Measurements from ENCODE around the gene SMARCA2.
A peak's percentile ranks its signal among the peaks of the same experiment; 100 is the strongest.

The SMARCA2 gene

GRCh38 chr9:2128141-2128540, 113.0 kb downstream of the SMARCA2 start:
- TF ChIP-seq CTCF (IDR thresholded peaks at IDR 0.05; ENCODE audit: insufficient read depth, low read length, poor library complexity, severe bottlenecking): no peak
- peaks cover 38% of the 10 kb centered on the region for H3K36me3 ChIP-seq (ENCODE audit: control insufficient read depth, insufficient read depth, low read length)
- no peaks in the 10 kb centered on the region for H3K27me3 ChIP-seq (replicated peaks; ENCODE audit: control insufficient read depth, insufficient read depth, low read length)
- H3K4me3 ChIP-seq (replicated peaks; ENCODE audit: low read depth, low read length): no peak overlapping the region
- no peak for DNase-seq (ENCODE audit: extremely low read depth, insufficient read length)

GRCh38 chr9:2128618-2129017, 113.5 kb downstream of the SMARCA2 start:
- H3K4me3 ChIP-seq (replicated peaks; ENCODE audit: low read depth, low read length): no peak overlapping the region
- DNase-seq (ENCODE audit: extremely low read depth, insufficient read length): no peak
- no peaks in the 10 kb centered on the region for H3K27me3 ChIP-seq (replicated peaks; ENCODE audit: control insufficient read depth, insufficient read depth, low read length)
- no peak for TF ChIP-seq CTCF (IDR thresholded peaks at IDR 0.05; ENCODE audit: insufficient read depth, low read length, poor library complexity, severe bottlenecking)
- peaks cover 36% of the 10 kb centered on the region for H3K36me3 ChIP-seq (ENCODE audit: control insufficient read depth, insufficient read depth, low read length)

GRCh38 chr9:2130941-2131340, 115.8 kb downstream of the SMARCA2 start:
- H3K4me3 ChIP-seq (replicated peaks; ENCODE audit: low read depth, low read length): no peak overlapping the region
- TF ChIP-seq CTCF (IDR thresholded peaks at IDR 0.05; ENCODE audit: insufficient read depth, low read length, poor library complexity, severe bottlenecking): no peak
- peaks cover 35% of the 10 kb centered on the region for H3K36me3 ChIP-seq (ENCODE audit: control insufficient read depth, insufficient read depth, low read length)
- no peaks in the 10 kb centered on the region for H3K27me3 ChIP-seq (replicated peaks; ENCODE audit: control insufficient read depth, insufficient read depth, low read length)
- DNase-seq (ENCODE audit: extremely low read depth, insufficient read length): no peak

GRCh38 chr9:2132484-2133082, 117.4 kb downstream of the SMARCA2 start:
- peak; percentile 46 for TF ChIP-seq CTCF (IDR thresholded peaks at IDR 0.05; ENCODE audit: insufficient read depth, low read length, poor library complexity, severe bottlenecking)
- H3K36me3 ChIP-seq (ENCODE audit: control insufficient read depth, insufficient read depth, low read length): peaks cover 28% of the 10 kb centered on the region
- no peak overlapping the region for H3K4me3 ChIP-seq (replicated peaks; ENCODE audit: low read depth, low read length)
- no peak for DNase-seq (ENCODE audit: extremely low read depth, insufficient read length)
- no peaks in the 10 kb centered on the region for H3K27me3 ChIP-seq (replicated peaks; ENCODE audit: control insufficient read depth, insufficient read depth, low read length)

GRCh38 chr9:2134391-2134790, 119.2 kb downstream of the SMARCA2 start:
- Histone ChIP-seq H3K4me3 (replicated peaks; ENCODE audit: low read depth, low read length) (no peak overlapping the region), H3K27me3 (replicated peaks; ENCODE audit: control insufficient read depth, insufficient read depth, low read length) (no peaks in the 10 kb centered on the region), H3K36me3 (ENCODE audit: control insufficient read depth, insufficient read depth, low read length) (peaks cover 28% of the 10 kb centered on the region)
- TF ChIP-seq CTCF (IDR thresholded peaks at IDR 0.05; ENCODE audit: insufficient read depth, low read length, poor library complexity, severe bottlenecking): no peak
- DNase-seq (ENCODE audit: extremely low read depth, insufficient read length): no peak

- H3K36me3 ChIP-seq (ENCODE audit: control insufficient read depth, insufficient read depth, low read length): peaks cover 22% of the 10 kb centered on the region
- no peaks in the 10 kb centered on the region for H3K27me3 ChIP-seq (replicated peaks; ENCODE audit: control insufficient read depth, insufficient read depth, low read length)
- H3K4me3 ChIP-seq (replicated peaks; ENCODE audit: low read depth, low read length): no peak overlapping the region
- no peak for TF ChIP-seq CTCF (IDR thresholded peaks at IDR 0.05; ENCODE audit: insufficient read depth, low read length, poor library complexity, severe bottlenecking)
- no peak for DNase-seq (ENCODE audit: extremely low read depth, insufficient read length)
Observed at GRCh38 chr9:2138646-2139045, 123.5 kb downstream of the SMARCA2 start.
